ENCODE measurements around the gene ASF1A.

The ASF1A gene

DNA sequence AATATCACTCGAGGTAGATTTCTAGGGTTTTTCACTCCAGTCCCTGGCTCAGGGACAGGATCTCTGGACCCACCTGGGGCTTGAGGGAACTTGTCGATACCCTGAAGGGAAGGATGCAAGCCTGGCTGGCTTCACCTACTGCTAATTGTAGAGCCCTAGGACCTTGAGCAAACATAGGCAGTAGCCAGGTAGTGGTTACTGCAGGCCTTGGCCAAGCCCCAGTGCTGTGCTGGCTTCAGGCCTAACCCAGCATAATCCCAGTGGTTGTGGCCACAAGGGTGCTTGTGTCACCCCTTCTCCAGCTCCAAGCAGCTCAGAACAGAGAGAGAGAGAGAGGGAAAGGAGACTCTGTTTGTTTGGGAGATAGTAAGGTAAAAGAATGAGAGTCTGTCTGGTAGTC is 46.8 kb downstream of the ASF1A start:
- DNase-seq (ENCODE audit: low read depth, low spot score): no peak
- no peak overlapping the region for H3K4me3 ChIP-seq (ENCODE audit: low read length)

DNA sequence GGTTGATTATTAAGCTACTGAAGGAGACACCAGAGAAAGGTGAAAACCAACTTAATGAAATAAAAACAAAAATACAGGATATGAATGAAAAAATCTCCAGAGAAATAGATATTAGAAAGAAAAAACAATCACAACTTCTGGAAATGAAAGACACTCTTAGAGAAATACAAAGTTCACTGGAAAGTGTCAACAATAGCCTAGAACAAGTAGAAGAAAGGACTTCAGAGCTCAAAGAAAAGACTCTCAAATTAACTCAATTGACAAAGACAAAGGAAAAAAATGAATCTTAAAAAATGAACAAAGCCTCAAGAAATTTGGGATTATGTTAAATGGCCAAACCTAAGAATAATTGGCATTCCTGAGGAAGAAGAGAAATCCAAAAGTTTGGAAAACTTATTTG is 51.3 kb downstream of the ASF1A start:
- no peak overlapping the region for H3K4me3 ChIP-seq (ENCODE audit: low read length)
- no peak for DNase-seq (ENCODE audit: low read depth, low spot score)

DNA sequence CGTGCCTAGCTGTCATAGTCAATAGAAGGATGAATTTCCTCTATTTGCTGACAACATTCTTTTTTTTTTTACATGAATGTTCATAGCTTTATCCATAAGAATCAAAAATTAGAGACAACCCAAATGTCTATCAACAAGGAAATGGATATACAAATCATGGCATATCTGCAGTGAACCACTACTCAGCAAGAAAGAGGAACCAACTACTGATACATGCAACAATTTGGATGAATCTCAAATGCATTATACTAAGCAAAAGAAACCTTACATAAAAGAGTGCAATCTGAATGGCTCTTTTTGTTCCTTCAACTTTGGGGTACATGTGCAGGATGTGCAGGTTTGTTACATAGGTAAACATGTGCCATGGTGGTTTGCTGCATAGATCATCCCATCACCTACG is 58.7 kb downstream of the ASF1A start:
- DNase-seq (ENCODE audit: low read depth, low spot score): no peak
- H3K4me3 ChIP-seq (ENCODE audit: low read length): no peak overlapping the region

DNA sequence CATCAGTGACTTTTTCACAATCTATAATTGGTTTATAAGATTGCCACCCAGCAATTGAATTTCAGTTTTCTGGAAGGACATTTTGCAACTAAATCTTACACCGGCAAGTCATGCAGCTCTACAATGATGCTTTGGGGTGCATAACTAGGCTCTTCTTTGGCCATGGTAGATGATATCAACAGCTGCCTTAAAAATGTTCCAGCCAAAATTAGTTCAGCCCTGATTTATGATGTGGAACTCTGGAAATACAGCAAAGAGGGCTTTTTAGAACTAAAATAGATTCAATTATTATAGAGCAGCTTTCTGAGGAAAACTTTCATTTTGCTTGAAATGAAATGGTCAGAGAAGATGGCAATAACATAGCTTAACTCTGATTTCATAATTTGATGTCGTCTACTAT is 59.4 kb downstream of the ASF1A start:
- no peak overlapping the region for H3K4me3 ChIP-seq (ENCODE audit: low read length)
- DNase-seq (ENCODE audit: low read depth, low spot score): no peak
